SHP77 (cell line): ENCODE measurements around the gene GRIK4.
"Not testable (repeated sequence)": the region's sequence is repeated elsewhere in the genome, so short reads cannot be mapped to it uniquely, and the experiment has no call there.

Experiments
- DNase-seq, 2 experiments: peaks; one replicate each; lab custom pipeline; 2025; lab: John Stamatoyannopoulos, UW

GRIK4 gene

GRCh38 chr11:120606211-120607010 is 94.9 kb downstream of the GRIK4 start:
- no peak for DNase-seq

GRCh38 chr11:120608061-120608460 is 96.5 kb downstream of the GRIK4 start:
- DNase-seq = no peak

GRCh38 chr11:120608760-120609211 is 97.2 kb downstream of the GRIK4 start:
- no peak for DNase-seq

- DNase-seq = no peak
Observed at GRCh38 chr11:120610111-120610510, 98.6 kb downstream of the GRIK4 start.

- no peak for DNase-seq
Observed at GRCh38 chr11:120611581-120611980, 100.0 kb downstream of the GRIK4 start.

GRCh38 chr11:120612513-120613263 is 101.1 kb downstream of the GRIK4 start:
- DNase-seq = no peak

GRCh38 chr11:120613264-120614226 is 102.0 kb downstream of the GRIK4 start:
- DNase-seq = no peak

GRCh38 chr11:120615391-120615790 is 103.8 kb downstream of the GRIK4 start:
- no peak for DNase-seq

GRCh38 chr11:120618399-120618798 is 106.9 kb downstream of the GRIK4 start:
- no peak for DNase-seq

GRCh38 chr11:120622189-120622875 is 110.8 kb downstream of the GRIK4 start:
- no peak for DNase-seq

- not testable (repeated sequence) for DNase-seq
Observed at GRCh38 chr11:120624992-120625391, 113.4 kb downstream of the GRIK4 start.

- no peak for DNase-seq
Observed at GRCh38 chr11:120625565-120625964, 114.0 kb downstream of the GRIK4 start.

GRCh38 chr11:120626791-120627190 is 115.2 kb downstream of the GRIK4 start:
- DNase-seq = no peak

GRCh38 chr11:120627327-120628163 is 116.0 kb downstream of the GRIK4 start:
- DNase-seq = no peak

- no peak for DNase-seq
Observed at GRCh38 chr11:120629407-120630080, 118.0 kb downstream of the GRIK4 start.

- no peak for DNase-seq
Observed at GRCh38 chr11:120630122-120630521, 118.6 kb downstream of the GRIK4 start.

- DNase-seq = no peak
Observed at GRCh38 chr11:120632579-120632978, 121.0 kb downstream of the GRIK4 start.

- no peak for DNase-seq
Observed at GRCh38 chr11:120633616-120634393, 122.3 kb downstream of the GRIK4 start.

GRCh38 chr11:120634706-120635105 is 123.2 kb downstream of the GRIK4 start:
- no peak for DNase-seq
